ENCODE measurements around the gene RHOB. TPM values are rescaled to one million over a fixed set of nuclear protein-coding genes. Genes with fewer than 3 reads are reported as not detected.

Gene RHOB
- total and polyA plus RNA-seq, 8 donors = 143 to 1,146 (median 424) TPM

DNA sequence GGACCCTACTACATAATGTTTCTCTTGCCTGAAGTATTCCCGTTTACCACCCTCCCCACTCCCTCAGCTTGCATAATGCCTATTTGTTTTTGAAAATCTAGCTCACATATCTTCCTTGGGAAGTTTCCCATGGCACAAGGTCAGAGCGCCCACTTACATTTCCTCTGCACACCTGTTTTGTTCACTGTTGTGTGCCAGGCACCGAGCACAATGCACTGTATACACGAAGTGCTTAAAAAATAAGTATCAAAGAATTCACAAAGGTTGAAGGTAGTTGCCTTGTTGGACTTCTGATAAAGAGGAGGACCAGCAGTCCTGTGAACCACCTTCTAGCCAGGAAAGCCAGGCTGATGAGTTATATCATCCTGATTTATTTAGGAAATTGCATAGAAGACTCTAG lies 16.8 kb upstream of the RHOB start:
- H3K27ac ChIP-seq = peak overlapping the region; percentile 31 to 63 (median 39)
- no peaks in the 10 kb centered on the region for H3K27me3 ChIP-seq
- TF ChIP-seq CTCF (IDR thresholded peaks at IDR 0.05) (no peak), EP300 (IDR thresholded peaks at IDR 0.05) (no peak), POLR2A (IDR thresholded peaks at IDR 0.05) (no peak), POLR2AphosphoS5 (IDR thresholded peaks at IDR 0.05) (no peak)
- no peaks in the 10 kb centered on the region for H3K9me3 ChIP-seq
- H3K36me3 ChIP-seq = no peaks in the 10 kb centered on the region
- H3K4me3 ChIP-seq = no peak overlapping the region
- DNase-seq = peak in 1 of 2 donors; percentile 29
- H3K4me1 ChIP-seq = peaks cover 8 to 41% (median 29%) of the 10 kb centered on the region in 4 donors
- intact Hi-C loops (cut with DNase I; ENCODE audit: low total_unique reads) = no loop called here
- WGBS, 5 donors = 19 to 58% (median 42%) methylated on average over 4 of the region's 4 CpGs

- H3K4me3 ChIP-seq = no peak overlapping the region
- peak overlapping the region in 3 of 5 donors; percentile 39 to 63 (median 40) for H3K27ac ChIP-seq
- DNase-seq = no peak
- WGBS, 5 donors = 84 to 91% (median 90%) methylated on average over 7 of the region's 7 CpGs
- peaks cover 1 to 35% (median 24%) of the 10 kb centered on the region in 4 donors for H3K4me1 ChIP-seq
- intact Hi-C loops (cut with DNase I; ENCODE audit: low total_unique reads) = no loop called here
- no peaks in the 10 kb centered on the region for H3K9me3 ChIP-seq
- H3K36me3 ChIP-seq = no peaks in the 10 kb centered on the region
- no peaks in the 10 kb centered on the region for H3K27me3 ChIP-seq
- no peak for TF ChIP-seq POLR2AphosphoS5 (IDR thresholded peaks at IDR 0.05)
- no peak for TF ChIP-seq CTCF (IDR thresholded peaks at IDR 0.05)
- TF ChIP-seq POLR2A (IDR thresholded peaks at IDR 0.05) = no peak
- no peak for TF ChIP-seq EP300 (IDR thresholded peaks at IDR 0.05)
These were observed 16.2 kb upstream of the RHOB start for GRCh38 chr2:20430461-20431300.

DNA sequence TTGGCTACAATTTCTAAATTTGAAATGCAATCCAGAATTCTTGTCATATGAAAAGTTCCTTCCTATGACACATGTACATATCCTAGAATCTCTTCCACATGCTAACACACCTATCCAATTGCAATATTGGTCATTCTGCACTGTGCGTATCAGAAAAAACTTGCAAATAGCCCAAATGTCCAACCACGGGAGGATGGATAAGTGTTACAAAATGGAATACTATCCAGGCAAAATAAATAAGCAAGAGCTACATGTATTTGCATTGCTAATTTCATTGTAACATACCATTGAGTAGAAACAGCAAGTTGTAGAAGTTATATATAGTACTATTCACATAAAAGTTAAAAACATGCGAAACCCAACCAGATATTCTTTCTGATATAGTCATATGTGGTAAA lies 15.6 kb upstream of the RHOB start:
- 94 to 97% (median 96%) methylated on average over 3 of the region's 3 CpGs for WGBS, 5 donors
- no peak for DNase-seq
- TF ChIP-seq POLR2A (IDR thresholded peaks at IDR 0.05) = no peak
- TF ChIP-seq CTCF (IDR thresholded peaks at IDR 0.05) = no peak
- no peak for TF ChIP-seq EP300 (IDR thresholded peaks at IDR 0.05)
- no peak for TF ChIP-seq POLR2AphosphoS5 (IDR thresholded peaks at IDR 0.05)
- no peaks in the 10 kb centered on the region for H3K27me3 ChIP-seq
- no peaks in the 10 kb centered on the region for H3K9me3 ChIP-seq
- H3K36me3 ChIP-seq = no peaks in the 10 kb centered on the region
- no peak overlapping the region for H3K27ac ChIP-seq
- H3K4me3 ChIP-seq = no peak overlapping the region
- intact Hi-C loops (cut with DNase I; ENCODE audit: low total_unique reads) = no loop called here
- peaks cover 0 to 33% (median 23%) of the 10 kb centered on the region in 4 donors for H3K4me1 ChIP-seq

- intact Hi-C loops (cut with DNase I; ENCODE audit: low total_unique reads) = no loop called here
- peak overlapping the region in 1 of 5 donors; percentile 40 for H3K27ac ChIP-seq
- no peak for DNase-seq
- no peak overlapping the region for H3K4me3 ChIP-seq
- no peaks in the 10 kb centered on the region for H3K9me3 ChIP-seq
- H3K36me3 ChIP-seq = no peaks in the 10 kb centered on the region
- no peaks in the 10 kb centered on the region for H3K27me3 ChIP-seq
- WGBS, 5 donors = 57 to 79% (median 76%) methylated on average over 5 of the region's 5 CpGs
- no peak for TF ChIP-seq POLR2AphosphoS5 (IDR thresholded peaks at IDR 0.05)
- no peak for TF ChIP-seq EP300 (IDR thresholded peaks at IDR 0.05)
- no peak for TF ChIP-seq CTCF (IDR thresholded peaks at IDR 0.05)
- no peak for TF ChIP-seq POLR2A (IDR thresholded peaks at IDR 0.05)
- H3K4me1 ChIP-seq = peaks cover 0 to 33% (median 23%) of the 10 kb centered on the region in 4 donors
These were observed 15.1 kb upstream of the RHOB start for GRCh38 chr2:20431772-20432171.
